ENCODE results near the gene HLA-DMA.

Gene HLA-DMA

DNA sequence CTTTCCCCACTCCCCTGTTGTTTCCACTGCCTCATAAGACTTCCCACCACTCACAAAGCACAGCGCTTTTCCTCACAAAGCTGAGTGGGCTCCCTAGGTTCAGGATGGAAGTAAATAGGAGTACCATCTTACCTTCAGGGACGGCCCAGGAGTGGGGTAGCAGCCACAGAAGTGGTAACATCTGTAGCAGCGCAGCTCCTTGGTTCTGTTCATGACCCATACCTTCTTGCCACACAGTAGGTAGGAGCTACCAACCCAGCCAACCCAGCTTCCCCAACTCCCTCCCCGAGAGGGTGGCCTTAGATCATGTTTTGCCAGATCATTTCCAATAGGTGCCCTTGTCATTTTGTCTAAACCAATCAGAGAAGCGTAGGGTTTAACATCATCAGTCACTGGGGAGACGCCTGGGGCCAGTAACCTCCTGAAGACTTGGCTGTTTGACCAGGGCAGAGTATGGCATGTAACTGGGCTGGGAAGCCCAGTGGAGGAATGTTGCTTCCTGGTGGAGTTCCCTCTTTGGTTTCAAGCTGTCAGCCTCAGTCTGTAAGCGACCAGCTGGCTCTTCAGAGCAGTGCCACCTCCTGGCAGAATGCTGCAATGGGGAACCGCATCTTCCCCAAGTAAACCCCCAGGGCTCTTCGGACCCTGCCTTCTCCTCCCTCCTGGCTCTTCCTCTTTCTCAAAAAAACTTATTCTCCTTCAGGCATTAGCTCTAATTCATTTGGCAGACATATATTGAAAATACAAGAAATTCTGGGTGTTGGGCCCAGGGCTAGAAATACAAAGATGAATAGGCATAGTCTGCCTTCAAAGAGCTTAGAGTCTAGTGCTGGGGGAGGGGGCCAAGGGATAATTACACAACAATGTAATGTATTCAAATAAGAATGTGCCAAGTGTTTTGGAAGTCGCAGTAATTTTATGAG, at the start of gene HLA-DMA:
Gene HLA-DMA (minus strand): TSS at position 281 of the 923 bp plus-strand sequence. CDS start 61 bp downstream, at position 220.
- DNase-seq = no peak

DNA sequence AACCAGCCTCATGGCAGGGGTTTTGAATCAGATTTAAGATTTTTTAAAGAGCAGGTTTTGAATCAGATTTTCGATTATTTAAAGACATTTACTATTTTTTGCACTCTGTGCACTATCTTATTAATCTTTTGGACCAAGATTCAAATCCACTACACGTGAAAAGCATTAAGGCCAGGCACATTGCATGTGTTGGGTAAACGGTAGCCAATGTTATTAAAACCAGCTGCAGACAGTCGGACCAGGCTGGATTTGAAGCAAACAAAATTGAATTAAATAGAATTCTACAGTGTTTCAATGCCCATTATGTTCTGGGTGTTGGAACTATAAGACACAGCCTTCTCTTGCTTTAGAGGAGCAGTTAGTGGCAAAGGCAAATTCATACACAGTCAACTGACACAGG, 48.8 kb upstream of the HLA-DMA start:
- DNase-seq = no peak

DNA sequence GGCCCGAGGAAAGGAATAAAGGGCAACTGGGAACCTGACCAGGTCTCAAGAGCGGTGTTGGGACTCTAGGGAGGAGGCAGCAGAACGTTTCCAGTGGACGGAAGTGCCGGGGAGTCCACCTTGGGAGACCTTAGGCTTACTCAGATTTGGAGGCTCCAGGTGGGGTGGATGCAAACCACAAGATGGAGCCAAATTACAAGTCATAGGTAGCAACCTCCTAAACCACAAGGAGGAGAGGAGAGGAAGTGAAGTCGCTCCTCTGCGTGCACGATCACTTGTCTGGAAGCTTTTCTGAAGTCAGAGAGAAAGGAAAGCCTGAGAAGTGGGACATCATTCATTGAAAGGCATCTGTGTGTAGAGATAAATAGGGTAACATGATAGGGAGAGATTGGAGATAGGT, 47.2 kb upstream of the HLA-DMA start:
- DNase-seq = no peak

DNA sequence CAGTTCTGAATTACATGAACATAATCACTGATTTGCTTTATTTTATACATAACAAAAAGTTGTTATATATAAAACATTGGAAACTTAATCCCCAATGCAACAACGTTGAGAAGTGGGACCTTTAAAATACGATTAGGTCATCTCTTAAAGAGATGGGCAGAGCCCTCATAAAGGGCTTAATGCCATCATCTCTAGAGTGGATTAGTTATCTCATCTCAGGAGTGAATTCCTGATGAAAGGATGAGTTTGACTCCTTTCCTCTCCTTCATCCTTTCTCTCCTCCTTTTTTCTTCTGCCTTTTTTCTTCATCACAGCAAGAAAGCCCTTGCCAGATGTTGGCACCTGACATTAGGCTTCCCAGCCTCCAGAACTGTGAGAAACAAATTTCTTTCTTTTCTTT, 42.6 kb upstream of the HLA-DMA start:
- DNase-seq = no peak

DNA sequence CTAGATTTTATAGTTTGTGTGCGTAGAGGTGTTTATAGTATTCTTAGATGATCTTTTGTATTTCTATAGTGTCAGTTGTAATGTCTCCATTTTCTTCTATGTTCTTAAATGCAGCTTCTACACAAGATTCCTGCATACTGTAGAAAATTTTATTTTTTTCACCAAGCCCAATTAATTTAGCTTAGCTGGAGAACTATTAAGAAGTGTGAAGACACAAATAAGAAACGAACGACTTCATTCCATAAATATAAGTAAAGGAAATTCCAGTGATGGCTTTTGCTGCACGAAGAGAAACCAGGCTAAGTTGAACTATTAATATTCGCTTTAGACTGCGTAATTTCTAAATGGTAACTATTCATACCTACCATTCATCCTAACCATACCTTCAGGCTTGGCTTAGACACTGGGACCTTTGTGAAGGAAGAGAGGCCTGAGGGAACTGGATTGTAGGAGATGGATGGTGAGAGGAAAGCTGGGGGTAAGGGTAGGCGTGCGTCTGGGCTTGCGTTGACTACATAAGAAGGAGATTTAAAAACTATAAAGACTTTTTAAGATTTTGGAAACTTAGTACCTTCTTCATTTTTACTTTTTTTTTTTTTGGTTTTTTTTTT, 40.6 kb upstream of the HLA-DMA start:
- no peak for DNase-seq

DNA sequence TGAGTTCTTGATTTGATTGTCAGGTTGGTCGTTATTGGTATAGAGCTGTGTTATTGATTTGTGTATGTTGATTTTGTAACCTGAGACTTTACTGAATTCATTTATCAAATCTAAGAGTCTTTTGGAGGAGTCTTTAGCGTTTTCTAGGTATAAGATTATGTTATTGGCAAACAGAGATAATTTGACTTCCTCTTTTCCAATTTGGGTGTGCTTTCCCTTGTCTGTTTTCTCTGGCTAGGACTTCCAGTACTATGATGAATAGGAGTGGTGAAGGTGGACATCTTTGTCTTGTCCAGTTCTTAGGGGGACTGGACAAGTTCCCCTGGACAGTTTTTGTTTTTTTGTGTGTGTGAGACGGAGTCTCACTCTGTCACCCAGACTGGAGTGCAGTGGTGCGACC, 39.1 kb upstream of the HLA-DMA start:
- DNase-seq = no peak

DNA sequence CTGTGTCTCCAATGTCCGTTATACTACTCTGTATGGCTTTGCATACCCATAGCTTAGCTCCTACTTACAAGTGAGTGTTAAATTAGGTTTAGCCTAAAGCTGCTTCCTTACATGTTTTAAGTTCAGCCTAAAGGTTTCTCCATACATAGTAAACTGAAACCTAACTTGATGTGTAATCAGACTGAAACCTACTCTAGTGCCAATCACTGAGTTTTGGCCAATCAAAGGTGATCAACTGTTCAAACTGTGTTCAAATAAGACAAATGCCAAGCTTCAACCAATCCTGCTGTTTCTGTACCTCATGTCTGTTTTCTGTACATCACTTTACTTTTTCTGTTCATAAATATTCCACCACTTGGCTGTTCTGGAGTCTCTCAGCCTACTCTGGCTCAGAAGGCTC, 36.5 kb upstream of the HLA-DMA start:
- DNase-seq = no peak

DNA sequence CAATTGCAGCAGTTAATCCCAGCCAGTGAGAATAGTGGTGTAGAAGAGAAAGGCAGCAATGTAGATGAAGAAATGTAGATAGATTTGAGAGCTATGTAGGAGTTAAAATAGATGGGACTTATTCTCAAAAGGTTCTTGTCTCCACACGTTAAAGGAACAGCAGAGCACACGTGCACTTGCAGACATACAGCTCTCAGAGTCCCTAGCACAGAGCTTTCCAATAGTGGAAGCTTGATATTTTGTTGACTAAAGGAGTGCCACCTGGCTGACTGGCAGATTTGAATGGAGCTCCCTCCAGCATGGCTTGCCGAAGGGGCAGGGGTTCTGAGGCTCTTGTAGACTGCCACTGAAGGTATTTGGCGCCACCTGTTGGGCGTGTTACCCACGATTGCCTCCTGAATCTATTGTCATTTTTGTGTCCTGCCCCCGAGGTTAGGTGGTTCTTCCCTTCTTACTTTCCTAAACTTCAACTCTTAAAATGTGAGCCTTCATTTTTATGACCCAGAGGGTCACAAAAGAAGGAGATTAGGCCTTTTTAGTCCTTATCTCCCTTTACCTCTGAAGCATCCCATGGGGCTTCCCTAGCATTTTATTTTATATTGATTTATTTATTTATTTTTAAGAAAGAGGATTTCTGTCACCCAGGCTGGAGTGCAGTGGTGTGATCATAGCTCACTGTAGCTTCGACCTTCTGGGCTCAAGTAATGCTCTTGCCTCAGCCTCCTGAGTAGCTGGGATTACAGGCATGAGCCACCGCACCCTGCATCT, 31.9 kb upstream of the HLA-DMA start:
- DNase-seq = peak; percentile 81

DNA sequence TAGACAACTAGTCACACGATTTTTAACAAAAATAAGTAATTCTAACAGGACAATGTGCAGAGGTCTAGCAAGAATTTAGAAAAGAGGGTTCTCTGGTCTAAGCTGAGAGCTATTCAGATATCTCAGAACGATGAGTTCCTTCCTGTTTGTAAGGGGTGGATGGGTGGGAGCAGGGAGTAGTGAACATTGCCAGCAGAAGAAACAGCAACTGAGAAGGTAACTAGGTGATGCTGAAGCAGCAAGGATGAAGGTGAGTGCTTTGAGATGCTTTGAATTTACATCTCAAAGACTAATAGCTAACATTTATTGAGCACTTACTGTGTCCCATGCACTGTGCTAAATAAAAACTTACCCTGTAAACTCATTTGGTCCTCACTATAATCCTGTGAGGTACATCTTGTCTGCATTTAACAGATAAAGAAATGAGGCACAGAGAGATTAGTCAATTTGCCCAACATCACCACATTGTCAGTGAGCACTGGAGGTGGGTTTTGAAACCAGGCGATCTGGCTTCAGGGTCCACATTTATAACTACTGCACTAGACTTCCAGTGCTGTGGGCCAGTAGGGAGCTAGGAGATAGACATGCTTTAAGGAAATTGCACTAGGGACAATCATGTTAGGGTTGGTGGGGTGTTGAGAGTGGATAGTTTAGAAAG, 31.2 kb upstream of the HLA-DMA start:
- DNase-seq = no peak

DNA sequence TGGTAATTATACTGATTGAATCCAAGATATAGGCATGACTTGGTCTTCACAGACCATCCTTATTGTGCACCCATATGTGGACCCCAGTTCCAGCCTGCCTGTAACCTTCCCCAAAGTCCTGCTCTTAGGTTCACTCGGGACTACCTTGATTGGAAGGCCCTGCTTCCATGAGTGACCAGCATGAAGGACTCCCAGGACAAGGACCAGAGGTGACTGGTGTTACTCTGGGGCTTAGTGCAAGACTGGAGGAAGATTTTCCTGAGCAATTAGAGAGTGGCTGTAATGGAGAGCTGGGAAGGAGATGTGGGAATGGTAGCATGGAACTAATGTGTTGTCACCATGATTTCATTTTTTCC, 30.6 kb upstream of the HLA-DMA start:
- no peak for DNase-seq

DNA sequence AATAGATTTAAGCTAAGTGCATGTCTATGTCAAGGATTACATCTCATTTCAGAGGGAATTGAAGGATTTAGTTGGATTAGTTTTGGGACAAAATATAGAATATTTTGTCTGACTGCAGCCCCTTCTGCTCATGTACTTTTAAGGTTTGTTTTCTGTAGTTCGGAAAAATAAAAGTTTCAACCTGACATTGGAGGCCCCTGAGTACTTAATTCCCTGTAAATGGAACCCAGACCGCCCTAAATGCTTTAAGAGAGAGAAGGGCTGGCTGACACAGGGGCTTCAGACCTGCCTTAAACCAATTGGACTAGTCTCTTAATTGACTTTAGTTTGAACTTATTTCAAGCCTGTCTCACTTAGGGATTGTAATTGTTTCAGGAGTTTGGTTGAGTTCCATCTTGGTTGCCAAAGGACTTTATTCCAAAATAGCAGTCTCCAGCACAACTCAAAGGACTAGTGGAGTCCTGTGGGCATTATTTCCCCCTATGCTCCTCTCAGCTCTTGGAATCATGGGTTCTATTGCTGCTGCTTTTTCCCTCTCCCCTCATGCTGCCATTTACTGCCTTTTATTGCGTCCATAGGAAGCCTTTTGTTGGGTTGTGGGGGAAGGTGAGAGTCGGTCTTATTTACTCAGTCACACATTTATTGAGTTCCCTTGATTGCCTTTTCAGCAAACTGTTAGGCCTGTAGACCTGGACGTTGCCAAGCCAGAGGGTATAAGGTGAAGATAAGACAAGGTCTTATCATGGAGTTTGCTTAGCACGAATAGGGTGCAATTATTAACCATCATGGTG, 30.0 kb upstream of the HLA-DMA start:
- DNase-seq = no peak

DNA sequence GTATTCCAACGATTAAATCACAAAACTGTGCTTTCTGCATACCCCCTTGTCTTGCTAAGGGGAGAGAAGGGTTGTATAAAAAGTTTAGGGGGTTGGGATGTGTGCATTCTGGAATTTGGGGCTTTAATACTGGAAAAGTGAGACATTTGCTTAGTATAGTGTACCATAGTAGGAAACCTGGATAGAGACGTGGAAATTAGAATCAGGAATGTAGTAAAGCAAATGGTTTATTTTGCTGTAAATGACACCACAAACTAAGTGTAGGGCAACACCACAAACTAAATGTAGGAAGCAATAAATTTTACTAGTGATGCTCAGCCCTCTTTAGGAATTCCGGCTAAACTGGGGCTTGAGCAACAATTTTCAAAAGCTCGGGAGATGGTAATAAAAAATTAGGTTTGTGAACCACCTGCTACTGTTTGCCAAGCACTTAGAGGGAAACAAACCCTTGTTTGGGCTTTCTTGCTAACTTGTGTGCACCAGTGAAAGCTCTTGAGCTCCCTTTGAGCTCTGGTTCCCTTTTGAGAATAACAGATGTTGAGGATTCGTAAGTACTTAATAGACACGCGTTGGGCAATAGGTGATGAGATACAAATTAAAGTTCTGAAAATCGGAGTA, 29.3 kb upstream of the HLA-DMA start:
- peak; percentile 28 for DNase-seq

DNA sequence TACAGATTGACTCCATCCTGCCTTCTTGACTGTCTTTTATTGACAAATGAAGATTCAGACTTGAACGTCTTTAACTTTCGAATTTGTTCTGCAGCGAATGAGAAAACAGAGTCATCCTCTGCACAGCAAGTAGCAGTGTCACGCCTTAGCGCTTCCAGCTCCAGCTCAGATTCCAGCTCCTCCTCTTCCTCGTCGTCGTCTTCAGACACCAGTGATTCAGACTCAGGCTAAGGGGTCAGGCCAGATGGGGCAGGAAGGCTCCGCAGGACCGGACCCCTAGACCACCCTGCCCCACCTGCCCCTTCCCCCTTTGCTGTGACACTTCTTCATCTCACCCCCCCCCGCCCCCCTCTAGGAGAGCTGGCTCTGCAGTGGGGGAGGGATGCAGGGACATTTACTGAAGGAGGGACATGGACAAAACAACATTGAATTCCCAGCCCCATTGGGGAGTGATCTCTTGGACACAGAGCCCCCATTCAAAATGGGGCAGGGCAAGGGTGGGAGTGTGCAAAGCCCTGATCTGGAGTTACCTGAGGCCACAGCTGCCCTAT, 27.7 kb upstream of the HLA-DMA start:
- no peak for DNase-seq

DNA sequence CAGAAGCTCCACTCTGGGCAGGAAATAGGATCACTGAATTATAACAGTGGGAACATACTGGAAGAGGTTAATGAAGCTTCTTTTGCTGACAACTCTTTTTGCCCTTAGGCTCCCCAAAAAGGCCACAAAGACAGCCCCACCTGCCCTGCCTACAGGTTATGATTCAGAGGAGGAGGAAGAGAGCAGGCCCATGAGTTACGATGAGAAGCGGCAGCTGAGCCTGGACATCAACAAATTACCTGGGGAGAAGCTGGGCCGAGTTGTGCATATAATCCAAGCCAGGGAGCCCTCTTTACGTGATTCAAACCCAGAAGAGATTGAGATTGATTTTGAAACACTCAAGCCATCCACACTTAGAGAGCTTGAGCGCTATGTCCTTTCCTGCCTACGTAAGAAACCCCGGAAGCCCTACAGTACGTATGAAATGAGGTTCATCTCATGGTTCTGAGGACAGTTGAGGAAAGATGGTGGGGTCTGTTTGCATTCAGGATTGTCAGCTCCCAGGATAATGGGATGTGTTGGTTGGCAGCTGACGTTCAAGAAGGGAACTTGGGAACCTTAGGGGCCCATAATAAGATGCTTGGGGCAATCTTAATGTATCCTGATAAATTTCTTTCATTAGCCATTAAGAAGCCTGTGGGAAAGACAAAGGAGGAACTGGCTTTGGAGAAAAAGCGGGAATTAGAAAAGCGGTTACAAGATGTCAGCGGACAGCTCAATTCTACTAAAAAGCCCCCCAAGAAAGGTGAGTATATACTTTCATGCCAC, 27.0 kb upstream of the HLA-DMA start:
- no peak for DNase-seq

DNA sequence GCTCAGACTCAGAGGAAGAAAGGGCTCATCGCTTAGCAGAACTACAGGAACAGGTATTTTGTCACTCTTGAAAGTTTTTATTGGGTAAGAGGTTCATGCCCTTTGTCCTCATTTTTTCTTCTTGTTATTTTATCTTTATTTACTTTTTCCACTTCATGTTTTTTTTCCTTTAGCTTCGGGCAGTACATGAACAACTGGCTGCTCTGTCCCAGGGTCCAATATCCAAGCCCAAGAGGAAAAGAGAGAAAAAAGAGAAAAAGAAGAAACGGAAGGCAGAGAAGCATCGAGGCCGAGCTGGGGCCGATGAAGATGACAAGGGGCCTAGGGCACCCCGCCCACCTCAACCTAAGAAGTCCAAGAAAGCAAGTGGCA, 25.0 kb upstream of the HLA-DMA start:
- no peak for DNase-seq

DNA sequence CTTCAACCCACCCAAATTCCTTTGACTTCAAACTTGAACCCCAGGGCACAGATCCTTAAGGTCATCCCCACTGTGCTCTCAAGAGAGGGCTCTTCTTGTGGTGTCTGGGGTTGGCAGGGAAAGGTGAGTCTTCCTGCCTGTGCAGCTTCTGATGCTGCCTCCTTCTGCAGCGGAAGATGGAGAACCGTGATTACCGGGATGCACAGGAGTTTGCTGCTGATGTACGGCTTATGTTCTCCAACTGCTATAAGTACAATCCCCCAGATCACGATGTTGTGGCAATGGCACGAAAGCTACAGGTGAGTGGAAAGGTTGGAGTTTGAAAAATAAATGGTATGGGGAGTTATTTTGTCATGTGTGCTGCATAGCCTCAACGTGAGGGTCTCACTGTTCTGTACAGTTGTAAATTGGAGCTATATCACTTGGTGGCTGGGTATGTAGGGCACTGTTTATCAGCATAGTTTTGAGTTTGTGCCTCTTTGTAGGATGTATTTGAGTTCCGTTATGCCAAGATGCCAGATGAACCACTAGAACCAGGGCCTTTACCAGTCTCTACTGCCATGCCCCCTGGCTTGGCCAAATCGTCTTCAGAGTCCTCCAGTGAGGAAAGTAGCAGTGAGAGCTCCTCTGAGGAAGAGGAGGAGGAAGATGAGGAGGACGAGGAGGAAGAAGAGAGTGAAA, 24.5 kb upstream of the HLA-DMA start:
- no peak for DNase-seq

DNA sequence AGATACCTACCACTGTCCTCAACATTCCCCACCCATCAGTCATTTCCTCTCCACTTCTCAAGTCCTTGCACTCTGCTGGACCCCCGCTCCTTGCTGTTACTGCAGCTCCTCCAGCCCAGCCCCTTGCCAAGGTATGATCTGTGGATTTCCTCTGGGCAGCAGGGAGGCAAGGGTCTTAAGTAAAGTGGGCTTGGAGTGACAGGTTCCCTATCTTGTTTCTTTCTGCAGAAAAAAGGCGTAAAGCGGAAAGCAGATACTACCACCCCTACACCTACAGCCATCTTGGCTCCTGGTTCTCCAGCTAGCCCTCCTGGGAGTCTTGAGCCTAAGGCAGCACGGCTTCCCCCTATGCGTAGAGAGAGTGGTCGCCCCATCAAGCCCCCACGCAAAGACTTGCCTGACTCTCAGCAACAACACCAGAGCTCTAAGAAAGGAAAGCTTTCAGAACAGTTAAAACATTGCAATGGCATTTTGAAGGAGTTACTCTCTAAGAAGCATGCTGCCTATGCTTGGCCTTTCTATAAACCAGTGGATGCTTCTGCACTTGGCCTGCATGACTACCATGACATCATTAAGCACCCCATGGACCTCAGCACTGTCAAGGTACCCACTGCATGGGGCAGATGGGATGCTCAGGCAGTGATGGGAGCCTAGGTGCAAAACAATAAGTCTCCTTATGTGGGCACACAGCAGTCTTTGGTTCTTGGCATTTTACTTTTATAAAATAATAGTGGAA, 23.6 kb upstream of the HLA-DMA start:
- no peak for DNase-seq

DNA sequence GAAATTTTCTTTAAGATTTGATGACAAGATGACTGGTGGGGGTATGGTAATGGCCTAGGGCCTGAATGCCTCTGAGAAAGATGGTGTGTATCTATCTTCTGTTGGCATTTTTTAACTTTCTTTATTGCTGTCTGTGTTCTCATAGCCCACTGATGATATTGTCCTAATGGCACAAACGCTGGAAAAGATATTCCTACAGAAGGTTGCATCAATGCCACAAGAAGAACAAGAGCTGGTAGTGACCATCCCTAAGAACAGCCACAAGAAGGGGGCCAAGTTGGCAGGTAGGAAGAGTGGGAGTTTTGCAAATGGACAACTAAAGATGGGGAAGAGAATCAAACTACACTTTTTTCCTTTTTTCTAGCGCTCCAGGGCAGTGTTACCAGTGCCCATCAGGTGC, 23.0 kb upstream of the HLA-DMA start:
- no peak for DNase-seq

DNA sequence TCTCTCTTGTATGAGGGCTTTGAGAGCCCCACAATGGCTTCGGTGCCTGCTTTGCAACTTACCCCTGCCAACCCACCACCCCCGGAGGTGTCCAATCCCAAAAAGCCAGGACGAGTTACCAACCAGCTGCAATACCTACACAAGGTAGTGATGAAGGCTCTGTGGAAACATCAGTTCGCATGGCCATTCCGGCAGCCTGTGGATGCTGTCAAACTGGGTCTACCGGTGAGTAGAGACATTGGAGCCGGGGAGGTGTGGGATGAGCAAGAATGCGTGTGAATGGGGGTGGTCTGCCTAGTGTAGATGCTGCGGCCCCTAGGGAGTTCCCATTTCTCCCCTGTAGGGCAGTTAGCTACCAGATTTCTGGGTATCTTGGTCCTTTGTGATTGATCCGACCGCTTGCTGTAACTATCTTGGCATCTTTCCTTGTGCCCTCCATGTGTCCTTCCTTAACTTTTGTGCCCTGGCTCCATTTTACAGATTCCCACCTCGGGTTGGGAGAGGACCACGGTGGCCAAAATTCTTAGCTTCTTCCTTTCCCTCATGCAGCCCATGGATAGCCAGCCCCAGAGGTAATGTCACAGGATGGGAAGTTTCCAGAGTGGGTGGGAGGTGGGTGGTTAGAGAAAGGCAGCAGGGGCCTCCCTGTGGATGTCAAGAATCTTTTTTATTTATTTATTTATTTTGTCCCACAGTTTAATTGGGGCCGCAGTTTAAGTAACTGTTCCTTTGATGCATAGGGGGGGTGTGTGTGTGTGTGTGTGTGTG, 21.8 kb upstream of the HLA-DMA start:
- DNase-seq = no peak

All from NCI-H2171 (cell line).